Tibial artery (tissue), 4 donors: Measurements from ENCODE around the gene ZNF343.

Source experiments
- DNase-seq, 2 donors: peaks; one replicate each; pipeline ENCODE4 v3.0.0-alpha.2; 2019
- H3K27ac ChIP-seq, 2 donors: fragments of 200-600 bp; sonication (generic) in 1 of 2; 1 replicate in 1 of 2; 2 replicates in 1 of 2; pipeline ENCODE4 v1.5.1; 2018 to 2019; ENCODE audit warnings: mild to moderate bottlenecking in 1 of 2
- H3K27me3 ChIP-seq, 2 donors: fragments of 200-600 bp; sonication (generic) in 1 of 2; one replicate each; pipeline versions ENCODE4 v1.5.1 to v1.6.0; 2016 to 2019
- H3K36me3 ChIP-seq, 3 donors: fragments of 200-600 bp; sonication (generic) in 2 of 3; one replicate each; pipeline ENCODE4 v1.5.1; 2016 to 2019; ENCODE audit warnings: mild to moderate bottlenecking in 2 of 3
- H3K4me1 ChIP-seq, 4 donors: fragments of 200-600 bp; sonication (generic) in 2 of 4; 1 replicate in 3 of 4; 2 replicates in 1 of 4; pipeline ENCODE4 v1.5.1; 2016 to 2019
- H3K4me3 ChIP-seq, 2 donors: fragments of 200-600 bp; sonication (generic) in 1 of 2; 1 replicate in 1 of 2; 2 replicates in 1 of 2; pipeline ENCODE4 v1.5.1; 2018 to 2019; ENCODE audit warnings: mild to moderate bottlenecking in 2 of 2
- H3K9me3 ChIP-seq, 3 donors: fragments of 200-600 bp; sonication (generic) in 1 of 3; one replicate each; pipeline ENCODE4 v1.5.1; 2016 to 2019
- intact Hi-C: fragments of 100-400 bp; cut with DNase I; formaldehyde crosslinking; loops from one replicate; pipeline ENCODE4 v1.15.0; 2023; ENCODE audit warnings: low total_unique reads
- TF ChIP-seq, protein P1 (sequence below), 2 experiments: fragments of 200-600 bp in 1 of 2; fragments of 450-650 bp in 1 of 2; IDR thresholded peaks; one replicate each; pipeline ENCODE4 v1.5.1; 2017 to 2019; ENCODE audit warnings: antibody characterized with exemption in 2 of 2, mild to moderate bottlenecking in 1 of 2, moderate library complexity in 1 of 2

The ZNF343 gene

DNA sequence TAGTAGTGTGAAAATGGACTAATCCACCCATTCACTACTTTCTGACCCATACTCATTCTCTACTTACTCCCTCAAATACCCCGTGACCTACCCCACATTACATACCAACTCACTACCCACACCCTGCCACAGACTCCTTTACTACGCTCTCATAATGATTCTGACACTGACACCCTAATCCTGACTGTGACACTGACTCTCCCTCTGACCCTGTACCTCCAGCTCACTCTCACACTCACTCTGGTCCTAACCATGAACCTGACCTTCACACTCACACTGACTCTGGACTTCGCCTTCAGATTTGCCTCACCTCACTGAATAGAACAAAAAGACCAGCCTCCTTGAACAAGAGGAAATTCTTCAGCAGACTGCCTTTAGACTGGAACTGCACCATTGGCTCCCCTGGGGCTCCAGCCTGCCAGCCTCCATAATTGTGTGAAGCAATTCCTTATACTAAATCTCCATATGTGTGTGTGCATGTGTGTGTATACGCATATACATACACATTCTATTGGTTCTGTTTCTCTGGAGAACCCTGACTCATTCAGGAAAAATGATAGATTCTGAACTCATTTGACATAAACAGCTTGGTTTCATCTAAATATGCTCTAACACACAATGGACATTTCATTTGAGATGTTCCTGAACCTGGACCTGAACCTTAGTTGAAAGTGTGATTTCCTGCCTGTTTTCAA is 10.5 kb upstream of the ZNF343 start:
- H3K27me3 ChIP-seq: no peaks in the 10 kb centered on the region
- DNase-seq: no peak
- H3K4me3 ChIP-seq: no peak overlapping the region
- H3K4me1 ChIP-seq: peaks cover 0 to 5% (median 4%) of the 10 kb centered on the region in 4 donors
- no peaks in the 10 kb centered on the region for H3K36me3 ChIP-seq
- TF ChIP-seq, protein P1, sequence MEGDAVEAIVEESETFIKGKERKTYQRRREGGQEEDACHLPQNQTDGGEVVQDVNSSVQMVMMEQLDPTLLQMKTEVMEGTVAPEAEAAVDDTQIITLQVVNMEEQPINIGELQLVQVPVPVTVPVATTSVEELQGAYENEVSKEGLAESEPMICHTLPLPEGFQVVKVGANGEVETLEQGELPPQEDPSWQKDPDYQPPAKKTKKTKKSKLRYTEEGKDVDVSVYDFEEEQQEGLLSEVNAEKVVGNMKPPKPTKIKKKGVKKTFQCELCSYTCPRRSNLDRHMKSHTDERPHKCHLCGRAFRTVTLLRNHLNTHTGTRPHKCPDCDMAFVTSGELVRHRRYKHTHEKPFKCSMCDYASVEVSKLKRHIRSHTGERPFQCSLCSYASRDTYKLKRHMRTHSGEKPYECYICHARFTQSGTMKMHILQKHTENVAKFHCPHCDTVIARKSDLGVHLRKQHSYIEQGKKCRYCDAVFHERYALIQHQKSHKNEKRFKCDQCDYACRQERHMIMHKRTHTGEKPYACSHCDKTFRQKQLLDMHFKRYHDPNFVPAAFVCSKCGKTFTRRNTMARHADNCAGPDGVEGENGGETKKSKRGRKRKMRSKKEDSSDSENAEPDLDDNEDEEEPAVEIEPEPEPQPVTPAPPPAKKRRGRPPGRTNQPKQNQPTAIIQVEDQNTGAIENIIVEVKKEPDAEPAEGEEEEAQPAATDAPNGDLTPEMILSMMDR (IDR thresholded peaks at IDR 0.05): no peak
- no peak overlapping the region for H3K27ac ChIP-seq
- intact Hi-C loops: no loop called here
- H3K9me3 ChIP-seq: no peaks in the 10 kb centered on the region

DNA sequence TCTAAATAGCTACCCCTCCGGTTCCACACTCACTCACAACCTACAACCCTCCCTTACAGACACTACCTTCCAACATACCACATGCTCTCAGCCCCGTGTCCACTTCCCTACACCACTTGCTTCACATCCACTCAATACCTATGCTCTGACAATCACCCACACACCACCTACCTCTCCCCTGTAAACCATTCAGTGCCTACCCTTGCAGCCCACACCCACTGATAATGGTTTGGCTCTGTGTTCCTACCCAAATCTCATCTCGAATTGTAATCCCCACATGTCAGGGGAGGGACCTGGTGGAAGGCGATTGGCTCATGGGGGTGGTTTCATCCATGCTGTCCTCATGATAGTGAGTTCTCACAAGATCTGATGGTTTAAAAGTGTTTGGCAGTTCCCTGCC is 9.8 kb upstream of the ZNF343 start:
- Histone ChIP-seq H3K27ac (no peak overlapping the region), H3K4me3 (no peak overlapping the region), H3K4me1 (peaks cover 0 to 3% (median 0%) of the 10 kb centered on the region in 4 donors), H3K9me3 (no peaks in the 10 kb centered on the region), H3K27me3 (no peaks in the 10 kb centered on the region), H3K36me3 (no peaks in the 10 kb centered on the region)
- TF ChIP-seq, protein P1 (IDR thresholded peaks at IDR 0.05): no peak
- intact Hi-C loops: no loop called here
- DNase-seq: no peak

DNA sequence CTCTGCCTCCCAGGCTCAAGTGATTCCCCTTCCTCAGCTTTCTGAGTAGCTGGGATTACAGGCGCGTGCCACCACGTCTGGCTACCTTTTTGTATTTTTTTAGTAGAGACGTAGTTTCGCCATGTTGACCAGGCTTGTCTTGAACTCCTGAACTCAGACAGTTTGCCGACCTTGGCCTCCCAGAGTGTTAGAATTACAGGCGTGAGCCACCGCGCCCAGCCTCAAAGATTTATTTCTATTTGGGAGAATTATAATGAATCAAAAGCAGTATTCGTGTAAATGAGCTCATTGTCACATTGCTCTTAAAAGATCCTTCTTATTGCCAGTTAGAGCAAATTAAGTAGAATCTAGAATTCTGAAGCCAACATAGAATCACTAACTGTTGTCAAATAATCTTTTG is 9.4 kb upstream of the ZNF343 start:
- peaks cover 0 to 2% (median 0%) of the 10 kb centered on the region in 4 donors for H3K4me1 ChIP-seq
- no peaks in the 10 kb centered on the region for H3K36me3 ChIP-seq
- no peaks in the 10 kb centered on the region for H3K9me3 ChIP-seq
- no peaks in the 10 kb centered on the region for H3K27me3 ChIP-seq
- DNase-seq: no peak
- TF ChIP-seq, protein P1 (IDR thresholded peaks at IDR 0.05): no peak
- no peak overlapping the region for H3K27ac ChIP-seq
- H3K4me3 ChIP-seq: no peak overlapping the region
- intact Hi-C loops: no loop called here

DNA sequence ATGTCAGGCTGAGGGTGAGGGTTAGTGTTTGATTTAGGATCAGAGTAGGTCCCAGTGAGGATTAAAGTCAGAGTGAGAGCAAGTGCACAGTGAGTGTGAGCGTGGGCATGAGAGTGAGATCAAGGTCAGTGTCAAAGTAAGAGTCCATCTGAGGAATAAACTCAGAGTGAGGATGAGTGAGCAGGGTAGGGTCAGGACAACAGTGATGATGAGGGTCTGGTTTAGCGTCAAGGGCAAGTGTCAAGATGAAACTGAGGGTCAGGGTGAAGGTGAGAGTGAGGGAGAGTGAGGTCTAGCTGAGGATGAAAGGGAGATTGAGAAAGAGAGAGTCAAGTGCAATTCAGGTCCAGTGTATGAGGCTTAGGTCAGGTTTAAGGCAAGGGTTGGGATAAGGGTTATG is 7.7 kb upstream of the ZNF343 start:
- Histone ChIP-seq H3K4me1 (no peaks in the 10 kb centered on the region), H3K27me3 (no peaks in the 10 kb centered on the region), H3K4me3 (no peak overlapping the region), H3K27ac (no peak overlapping the region), H3K36me3 (no peaks in the 10 kb centered on the region), H3K9me3 (no peaks in the 10 kb centered on the region)
- DNase-seq: no peak
- intact Hi-C loops: no loop called here
- TF ChIP-seq, protein P1 (IDR thresholded peaks at IDR 0.05): no peak

DNA sequence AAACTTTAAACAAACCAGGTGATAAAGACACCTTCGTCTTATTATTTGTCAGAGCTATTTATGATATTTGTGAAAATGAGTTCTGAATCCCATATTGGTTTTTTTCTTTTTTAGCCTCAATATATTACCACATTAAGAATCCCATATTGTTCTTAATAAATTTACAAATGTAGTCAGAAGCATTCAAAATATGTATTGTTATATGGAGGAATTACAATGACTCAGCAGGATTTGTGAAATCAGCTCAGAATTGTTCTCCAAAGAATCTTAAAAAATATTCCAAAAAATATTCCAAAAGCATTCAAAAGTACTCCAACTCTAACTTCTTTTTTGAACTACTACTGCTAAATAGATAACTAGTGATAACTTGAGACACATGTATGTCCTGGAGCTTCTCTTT is 6.5 kb upstream of the ZNF343 start:
- Histone ChIP-seq H3K36me3 (no peaks in the 10 kb centered on the region), H3K27me3 (no peaks in the 10 kb centered on the region), H3K4me3 (no peak overlapping the region), H3K27ac (no peak overlapping the region), H3K4me1 (no peaks in the 10 kb centered on the region), H3K9me3 (no peaks in the 10 kb centered on the region)
- DNase-seq: no peak
- TF ChIP-seq, protein P1 (IDR thresholded peaks at IDR 0.05): no peak
- intact Hi-C loops: no loop called here
